GM18867 (cell line): Measurements from ENCODE around the gene MIDN.

ENCODE experiments used
- ATAC-seq: cut with Tn5 transposase; IDR thresholded peaks from one replicate; pipeline ENCODE4 v1.9.1; 2021; ENCODE audit warnings: mild to moderate bottlenecking, moderate library complexity; ENCODE audit not compliant: unreplicated experiment

The MIDN gene

DNA sequence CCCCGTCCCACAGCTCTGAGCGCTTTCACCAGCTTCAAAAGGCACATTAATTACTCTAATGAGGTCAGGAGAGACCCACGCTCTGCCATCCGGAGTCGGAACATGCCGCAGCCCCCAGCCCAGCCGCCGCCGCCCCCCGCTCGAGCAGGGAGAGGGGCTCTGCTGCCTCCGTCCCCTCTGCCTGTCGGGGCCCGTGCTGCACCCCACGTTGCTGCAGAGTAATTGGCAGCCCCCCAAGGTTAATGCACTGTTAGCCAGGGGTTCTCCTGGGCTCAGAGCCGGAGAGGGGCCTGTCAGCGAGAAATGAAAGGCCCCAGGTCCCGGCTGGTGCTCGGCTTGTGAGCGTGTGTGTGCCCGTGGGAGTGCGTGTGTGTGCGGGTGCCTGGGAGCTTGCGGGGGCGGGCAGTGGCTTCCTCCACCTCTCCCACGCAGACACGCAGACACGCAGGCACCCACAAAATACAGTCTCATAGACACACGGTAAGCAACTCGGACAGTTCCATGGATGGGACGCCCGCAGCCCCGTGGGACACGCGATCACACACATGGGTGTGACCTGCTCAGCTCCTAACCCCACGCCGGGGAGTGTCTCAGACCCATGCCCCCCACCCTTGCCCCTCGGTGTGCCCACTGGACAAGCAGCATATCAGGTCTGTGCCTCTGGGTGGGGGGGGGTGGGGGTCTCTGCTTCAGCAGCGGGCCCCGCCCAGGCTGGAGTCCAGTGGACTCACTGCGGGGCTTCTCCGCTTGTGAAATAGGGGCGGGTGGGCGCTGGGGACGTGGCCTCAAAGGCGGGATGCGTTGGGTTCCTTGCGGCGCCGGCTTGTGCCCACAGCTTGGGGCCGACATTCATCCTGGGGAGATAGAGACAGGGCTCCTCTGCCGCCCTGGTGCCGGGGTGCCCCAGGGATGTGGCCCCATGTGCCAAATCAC, 32.5 kb downstream of the MIDN start:
- no peak for ATAC-seq

DNA sequence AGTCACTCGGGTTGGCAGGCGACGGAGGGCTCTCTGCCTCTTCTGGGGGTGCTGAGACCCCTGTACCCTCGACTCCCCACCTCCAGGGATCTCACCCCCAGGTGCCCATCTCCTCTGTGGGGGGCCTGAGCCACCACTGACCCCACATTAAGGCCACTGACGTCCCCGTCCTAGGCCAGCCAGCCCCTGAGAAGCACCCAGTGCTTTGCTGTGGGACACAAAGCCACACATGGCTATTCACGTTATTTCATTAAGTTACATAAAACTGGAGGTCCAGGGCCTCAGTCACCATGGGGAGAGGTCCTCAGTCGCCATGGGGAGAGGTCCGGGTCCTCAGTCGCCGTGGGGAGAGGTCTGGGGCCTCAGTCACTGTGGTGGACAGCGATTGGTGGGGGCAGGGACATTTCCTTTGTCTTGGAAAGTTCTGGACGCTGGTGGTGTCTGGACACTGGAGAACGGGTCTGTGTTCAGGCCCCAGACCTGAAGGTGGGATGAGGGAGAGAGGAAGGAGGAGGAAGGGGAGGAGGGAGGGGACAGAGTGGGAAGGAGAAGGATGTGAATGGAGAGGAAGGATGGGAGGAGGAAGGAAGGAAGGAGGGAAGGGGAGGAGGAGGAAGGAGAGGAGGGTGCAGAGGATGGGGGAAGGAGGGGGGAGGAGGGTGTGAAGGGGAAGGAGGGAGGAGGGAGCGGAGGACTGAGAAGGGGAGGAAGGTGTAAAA, 33.3 kb downstream of the MIDN start:
- ATAC-seq: no peak

DNA sequence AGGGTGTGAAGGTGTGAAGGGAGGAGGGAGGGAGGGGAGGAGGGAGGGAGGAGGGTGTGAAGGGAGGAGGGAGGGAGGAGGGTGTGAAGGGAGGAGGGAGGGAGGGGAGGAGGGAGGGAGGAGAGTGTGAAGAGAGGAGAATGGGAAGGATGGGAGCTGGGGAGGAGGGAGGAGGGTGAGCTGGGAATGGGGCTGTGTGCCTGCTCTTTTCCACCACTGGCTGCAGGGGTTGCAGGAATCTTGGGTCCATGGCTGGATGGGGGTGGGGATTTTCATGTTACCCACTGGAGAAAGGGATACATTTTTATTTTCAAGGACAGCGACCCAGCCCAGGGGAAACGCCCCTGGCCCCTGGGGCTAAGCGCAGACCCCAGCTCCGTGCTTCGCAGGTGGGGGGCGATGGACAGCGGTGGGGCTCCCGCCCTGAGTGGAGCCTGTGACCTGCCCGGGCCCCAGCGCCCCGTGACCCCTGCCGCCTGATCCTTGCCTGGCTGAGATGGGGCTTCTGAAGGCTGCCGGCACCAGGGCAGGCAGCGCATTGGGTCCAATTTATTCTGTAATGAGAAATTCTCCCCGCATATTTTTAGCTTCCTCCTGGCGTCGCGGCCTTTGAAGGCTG, 34.3 kb downstream of the MIDN start:
- no peak for ATAC-seq

DNA sequence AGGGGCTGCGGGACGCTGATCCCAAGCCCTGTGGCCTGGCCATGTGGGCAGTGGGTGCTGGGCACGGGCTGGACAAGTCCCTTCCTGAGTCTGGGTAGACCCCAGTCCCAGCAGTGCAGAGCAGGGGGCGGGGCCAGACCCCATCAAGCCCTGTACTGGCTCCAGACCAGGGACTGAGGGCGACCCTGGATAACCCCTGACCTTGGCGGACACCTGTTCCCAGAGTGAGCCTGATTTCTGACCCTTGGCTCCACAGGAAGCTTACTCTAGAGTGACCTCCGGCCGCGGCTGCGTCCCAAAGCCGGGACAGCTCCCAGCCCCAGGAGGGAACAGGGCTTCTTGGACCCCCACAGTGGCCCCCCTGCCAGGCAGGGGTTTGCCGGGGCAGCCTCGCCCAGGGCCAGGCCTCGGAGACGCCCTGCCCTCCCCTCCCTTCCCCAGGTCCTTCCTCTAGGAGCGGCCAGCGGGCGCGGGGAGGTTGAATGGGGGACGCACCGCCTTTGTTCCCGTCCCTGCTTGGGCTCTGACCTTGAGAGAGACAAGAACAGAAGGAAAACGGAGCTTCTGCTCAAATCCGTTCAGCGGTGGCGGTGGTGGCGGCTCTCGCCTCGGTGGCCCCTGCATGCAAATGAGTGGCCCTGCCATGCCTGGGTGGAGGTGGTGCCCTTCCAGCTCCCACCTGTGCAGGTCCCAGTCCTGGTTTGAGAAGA, 35.0 kb downstream of the MIDN start:
- ATAC-seq: no peak

DNA sequence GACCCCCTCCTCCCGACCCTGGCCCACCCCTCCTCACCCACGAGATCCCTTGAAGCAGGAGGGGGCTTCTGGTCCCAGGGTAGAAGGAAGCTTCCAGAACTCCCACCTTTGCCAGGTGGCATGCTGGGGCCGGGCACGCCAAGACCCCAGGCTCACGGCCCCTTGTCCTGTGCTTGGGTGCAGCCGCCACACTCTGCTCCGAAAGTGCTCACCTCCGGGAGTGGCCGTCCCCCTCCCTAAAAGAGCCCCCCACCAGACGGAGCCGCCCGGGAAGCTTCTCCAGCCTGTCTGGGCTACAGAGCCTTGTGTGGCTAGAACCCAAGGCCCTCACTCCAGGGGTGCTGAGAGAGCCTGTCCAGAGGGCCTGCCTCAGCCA, 35.5 kb downstream of the MIDN start:
- no peak for ATAC-seq

DNA sequence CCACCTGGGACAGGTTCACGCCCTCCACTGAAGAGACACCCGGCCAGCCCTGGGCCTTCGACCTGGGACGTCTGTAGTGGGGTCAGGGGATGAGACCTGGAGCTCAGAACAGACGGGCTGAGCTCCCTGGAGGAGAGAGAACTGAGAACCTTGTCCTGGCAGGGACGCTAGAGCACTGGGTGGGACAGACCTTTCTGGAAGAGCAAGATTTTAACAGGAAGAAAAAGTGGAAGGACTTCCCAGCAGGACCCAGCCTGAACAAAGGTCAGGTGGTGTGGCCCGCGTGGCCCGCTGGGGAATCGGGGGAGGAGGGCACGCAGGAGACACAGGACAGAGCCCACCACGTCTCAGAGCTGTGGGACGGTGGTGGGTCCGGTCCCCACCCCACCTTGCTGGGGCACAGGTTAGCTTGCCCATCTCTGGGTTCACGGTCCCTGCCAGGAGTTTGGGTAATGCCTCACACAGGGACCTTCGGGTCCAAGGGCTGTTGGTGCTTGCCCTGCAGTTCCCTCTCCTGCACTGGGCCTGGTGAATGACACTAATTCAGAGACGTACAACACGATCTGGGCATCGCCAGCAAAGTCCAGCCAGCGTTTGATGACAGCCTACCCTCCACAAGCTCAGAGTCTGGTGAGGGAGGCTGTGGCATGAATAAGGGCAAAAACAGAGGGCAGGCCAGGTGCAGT, 36.1 kb downstream of the MIDN start:
- no peak for ATAC-seq

DNA sequence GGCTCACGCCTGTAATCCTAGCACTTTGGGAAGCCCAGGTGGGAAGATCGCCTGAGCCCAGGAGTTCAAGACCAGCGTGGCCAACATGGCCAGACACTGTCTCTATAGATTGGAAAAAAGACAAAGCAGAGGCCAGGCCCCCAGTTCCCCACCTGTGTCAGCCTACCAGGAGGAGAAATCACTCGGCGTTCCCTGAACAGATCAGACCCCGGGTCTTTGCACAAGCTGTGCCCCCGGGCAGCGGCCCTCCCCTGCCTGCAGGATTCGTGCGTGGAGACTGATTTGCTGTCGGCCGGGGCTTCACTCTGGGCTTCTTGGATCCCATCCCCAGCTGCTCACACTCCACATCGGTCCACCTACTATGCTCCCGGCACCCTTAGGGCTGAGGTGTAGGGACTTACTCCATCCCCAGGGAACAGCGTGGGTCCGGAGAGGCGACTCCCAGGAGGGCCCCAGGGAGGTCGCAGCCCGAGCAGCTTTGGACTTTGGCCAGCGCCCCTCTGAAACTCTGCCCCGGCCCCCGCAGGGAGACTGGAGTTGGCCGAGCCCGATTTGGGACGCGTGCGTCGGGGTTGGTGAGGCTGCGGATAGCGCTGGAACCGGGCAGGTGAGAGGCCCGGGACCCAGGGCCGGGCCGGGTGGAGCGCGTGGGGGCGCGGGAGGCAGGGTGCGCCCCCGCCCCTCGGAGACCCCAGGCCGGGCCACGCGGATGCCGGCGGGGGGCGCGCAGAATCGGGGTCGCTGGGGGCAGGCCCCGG, 36.8 kb downstream of the MIDN start:
- ATAC-seq: no peak

DNA sequence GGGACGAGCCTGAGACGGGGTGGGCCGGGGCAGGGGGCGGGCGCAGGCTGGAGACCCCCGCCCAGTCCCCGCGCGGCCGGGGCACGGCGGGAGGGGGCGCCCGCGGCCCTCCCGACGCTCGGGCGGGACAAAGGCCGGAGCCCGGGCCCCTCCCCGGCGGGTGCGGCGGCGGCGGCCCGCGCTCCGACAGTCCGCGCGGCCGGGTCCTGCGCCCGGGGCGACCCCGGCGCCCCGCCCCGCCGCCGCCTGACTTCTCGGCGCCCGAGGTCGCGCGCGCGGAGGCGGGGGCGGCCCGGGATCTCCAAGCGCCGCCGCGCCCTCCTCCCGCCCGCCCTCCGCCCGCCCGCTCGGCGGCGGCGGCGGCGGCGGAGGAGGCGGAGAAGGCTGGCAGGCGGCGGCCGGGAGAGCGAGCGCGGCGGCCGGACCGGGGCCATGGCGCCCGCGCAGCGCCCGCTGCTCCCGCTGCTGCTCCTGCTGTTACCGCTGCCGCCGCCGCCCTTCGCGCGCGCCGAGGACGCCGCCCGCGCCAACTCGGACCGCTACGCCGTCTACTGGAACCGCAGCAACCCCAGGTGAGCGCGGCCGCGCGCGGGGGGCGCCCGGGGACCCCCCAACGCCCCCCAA, 37.5 kb downstream of the MIDN start, which contains the start of gene EFNA2:
Gene EFNA2 (plus strand): TSS at position 137 of the 624 bp plus-strand sequence. CDS start 296 bp downstream, at position 433.
- ATAC-seq: no peak

DNA sequence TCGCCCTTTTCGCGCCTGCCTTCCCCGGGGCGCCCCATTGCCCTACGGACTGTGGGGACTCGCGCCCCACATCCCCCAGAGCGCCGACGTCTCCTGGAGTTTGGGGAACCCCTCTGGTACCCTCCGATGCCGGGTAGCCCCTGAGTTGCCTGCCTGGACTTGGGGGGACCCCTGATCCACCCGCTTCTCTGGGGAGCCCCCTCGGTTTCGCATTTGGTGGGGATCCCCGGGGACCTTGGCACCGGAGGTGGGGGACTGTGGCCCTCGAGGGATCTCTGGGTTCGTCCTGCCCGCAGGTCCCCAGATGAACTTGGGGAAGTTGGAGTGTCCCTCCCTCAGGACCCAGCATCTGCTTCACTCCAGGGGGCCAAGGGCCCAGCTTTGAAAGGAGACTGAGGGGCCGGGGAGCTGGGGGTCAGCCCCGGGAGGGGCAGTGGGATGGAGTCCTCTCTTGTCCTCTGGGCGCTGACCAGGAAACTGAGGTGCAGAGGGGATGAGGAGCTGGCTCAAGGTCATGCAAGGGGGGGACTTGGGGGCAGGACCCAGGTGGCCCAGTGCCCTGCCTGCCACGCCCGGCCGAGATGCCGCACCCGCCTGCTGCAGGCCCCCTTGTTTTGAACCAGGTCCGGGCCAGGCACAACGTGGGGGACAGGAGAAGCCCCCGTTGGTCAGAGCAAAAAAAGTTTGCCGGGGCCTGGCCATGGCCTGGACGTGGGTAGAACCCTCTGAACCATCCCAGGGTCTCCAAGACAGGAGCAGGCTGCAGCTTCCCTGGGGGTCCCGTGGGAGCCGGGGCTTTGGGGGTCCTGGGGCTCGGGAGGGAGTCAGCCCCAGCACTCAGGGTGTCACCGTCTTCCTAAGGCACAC, 38.3 kb downstream of the MIDN start:
- ATAC-seq: no peak

DNA sequence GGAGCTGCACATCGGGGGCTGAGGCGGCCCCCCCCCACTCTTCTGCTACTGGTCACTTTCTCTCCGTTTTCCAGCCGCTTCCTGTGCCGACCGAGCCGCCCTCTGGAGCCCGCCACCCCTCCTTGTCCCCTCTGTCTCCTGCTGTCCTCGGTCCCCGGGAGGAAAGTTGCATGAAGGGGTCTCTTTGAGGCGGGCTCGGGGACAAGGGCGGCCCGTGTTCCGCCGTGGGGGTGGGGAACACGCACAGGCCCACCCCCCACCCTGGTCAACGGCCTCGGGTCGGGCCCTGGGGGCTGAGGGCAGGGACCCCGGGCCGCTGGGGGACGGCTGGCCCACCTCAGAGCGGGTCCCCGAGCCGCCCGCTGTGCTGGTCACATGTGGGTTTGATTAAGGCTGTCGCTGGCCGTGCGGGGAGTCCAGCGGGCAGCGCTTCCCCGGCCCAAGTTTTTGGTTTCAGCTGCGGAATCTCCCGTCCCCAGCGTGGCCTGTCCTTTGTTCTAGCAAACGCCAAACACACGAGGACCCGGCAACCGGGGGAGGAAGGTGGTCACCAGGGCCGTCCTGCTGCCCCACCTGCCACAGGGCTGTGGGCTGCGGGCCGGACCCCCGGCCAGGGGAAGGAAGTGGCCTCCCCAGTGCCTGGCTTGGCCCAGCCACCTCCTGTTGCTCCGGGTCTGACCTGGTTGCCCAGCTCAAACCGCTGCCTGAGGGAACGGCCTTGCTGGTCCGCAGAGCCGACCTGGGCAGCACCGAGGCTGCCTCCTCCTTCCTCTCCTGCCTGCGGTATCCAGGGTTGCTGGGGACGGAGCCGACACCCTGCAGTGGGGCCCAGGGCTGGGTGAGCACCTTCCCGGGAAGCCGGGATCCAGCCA, 39.2 kb downstream of the MIDN start:
- no peak for ATAC-seq

DNA sequence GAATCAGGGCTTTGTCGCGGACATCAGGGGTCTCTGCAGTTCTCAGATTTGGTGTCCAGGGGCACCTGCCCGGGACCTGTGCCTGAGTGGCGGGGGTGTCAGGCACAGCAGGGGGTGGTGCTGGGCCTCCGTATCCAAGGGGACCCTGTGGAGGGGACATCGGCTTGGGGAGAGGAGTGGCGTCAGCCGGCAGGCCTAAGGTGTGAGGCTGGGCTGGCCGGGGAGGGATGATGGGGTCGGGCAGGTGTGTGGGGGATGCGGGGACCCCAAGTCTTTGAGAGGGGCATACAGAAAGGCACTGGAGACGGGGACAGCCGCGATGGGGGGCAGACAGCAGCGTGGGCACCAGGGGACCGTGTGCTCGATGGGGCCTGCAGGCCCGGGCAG, 39.8 kb downstream of the MIDN start:
- ATAC-seq: no peak

DNA sequence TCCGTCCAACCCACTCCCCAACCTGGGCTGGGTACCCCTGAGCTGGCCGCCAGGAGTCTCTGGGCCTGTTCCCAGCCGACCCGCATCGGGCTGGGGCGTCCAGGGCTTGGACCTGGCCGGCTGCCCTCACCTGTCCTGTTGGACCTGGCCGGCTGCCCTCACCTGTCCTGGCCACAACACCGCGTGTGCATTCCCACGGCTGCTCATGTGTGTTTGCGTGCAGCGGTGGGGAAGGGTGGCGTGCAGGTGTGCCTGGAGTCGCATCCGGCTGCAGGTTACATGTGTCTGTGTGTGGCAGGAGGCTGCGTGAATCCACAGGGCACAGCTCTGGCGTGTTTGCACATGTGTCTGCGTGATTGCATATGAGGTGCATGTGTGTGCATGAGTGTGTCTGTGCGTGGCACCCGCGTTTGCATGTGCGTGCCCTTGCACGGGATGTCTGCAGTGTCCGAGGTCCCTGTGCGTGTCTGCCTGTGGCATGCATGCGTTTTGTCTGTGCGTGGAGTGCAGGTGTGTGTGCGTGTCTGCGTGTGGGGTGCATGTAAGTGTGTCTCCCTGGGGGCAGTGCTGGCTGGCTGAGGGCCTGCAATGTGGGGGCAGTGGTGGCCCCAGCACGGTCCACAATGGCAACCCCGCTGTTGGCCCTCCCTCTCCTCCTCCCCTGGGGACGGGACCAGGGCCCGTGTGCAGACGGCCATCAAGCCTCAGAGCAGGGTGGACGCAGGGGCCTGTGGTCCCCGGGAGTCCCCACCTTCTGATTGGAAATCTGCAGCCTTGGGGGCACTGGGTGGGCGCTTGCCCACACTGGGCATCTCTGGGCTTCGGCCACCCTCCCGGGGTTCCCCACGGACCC, 40.7 kb downstream of the MIDN start:
- ATAC-seq: no peak

DNA sequence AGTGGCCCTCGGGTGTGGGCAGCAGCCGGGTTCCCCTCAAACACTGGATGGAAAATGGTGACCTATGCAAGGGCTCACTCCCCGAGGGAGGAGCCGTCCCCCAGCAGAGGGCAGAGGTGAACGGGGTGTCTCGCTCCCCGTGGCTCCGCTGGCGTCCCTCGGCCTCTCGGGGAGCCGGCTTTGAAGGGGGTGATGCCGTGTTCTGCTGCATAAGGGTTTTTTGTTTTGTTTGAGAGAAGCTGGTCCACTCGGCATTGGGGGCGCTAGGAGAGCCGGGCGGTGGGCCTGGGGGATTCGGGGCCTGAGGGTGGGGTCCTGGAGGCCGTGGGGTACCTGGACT, 41.3 kb downstream of the MIDN start:
- ATAC-seq: no peak

DNA sequence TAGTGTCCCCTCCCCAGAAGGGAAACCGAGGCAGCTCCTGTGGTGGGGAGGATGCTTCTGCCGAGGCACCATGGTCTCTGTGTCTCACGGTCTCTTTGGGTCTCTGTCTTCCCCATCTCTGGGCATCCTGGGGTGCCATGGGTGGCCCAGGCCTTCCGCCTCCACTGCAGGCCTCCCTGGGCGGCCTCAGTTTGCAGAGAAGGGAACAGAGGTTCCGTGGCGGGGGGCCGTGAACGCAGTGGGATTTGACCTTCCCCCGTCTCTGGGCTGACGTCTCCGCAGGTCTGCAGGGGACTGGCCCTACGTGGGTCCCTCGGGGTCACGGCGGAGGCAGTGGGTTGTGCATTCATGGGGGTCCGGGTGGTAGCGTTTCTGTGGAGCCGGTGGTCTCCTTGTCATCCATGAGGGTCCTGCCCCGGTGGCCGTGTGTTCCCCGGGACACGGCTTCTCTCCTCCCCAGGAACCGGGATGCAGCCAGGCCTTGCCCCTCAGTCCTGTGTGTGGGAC, 41.9 kb downstream of the MIDN start:
- ATAC-seq: no peak

DNA sequence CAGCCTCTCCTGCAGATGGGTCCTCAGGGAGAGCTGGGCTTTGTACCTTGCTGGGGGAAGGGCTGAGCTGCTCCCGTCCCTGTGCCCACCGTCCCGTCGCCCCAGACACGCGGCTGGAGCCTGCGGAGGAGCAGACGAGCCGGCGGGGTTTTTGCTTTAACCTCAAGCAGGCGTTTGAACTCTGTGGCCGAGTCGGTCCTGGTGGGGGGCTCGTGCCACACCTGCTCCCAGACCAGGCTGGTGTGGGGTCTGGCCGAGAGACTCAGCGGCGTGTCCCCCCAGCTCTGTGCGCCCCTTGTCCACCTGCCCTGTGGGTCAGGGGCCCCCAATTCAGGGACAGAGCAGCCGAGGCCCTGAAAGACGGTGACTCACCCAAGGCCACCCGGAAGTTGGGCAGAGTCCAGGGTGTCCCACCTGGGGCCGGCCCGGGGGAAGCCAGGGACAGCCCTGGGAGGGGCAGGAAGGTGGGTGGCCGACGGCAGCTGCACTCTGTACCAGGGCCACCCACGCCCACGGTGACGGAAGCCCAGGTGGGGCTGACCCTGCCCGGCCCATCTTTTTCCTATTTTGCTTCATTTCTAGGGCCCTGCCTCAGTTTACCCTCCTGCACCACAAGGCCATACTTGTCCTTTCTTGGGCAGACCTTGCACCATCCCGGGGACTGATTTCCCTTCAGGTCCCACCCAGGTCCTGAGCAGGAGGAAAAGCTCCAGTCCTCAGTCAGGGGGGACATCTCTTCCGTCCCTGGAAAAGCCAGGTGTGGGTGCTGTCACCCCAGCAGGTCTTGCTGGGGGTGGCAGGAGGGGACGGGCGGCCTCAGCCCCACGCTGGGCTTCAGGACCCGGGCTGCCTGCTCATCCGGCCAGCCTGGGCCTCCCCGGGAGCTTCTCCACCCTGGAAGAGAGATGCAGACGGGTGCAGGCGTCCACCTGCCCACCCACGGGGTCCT, 42.6 kb downstream of the MIDN start:
- ATAC-seq: no peak
